Upper lobe of left lung (tissue), 4 donors: ENCODE data around the gene GLI3.

ENCODE experiments used
- POLR2A ChIP-seq, 4 donors: fragments of 450-650 bp; IDR thresholded peaks; one replicate each; pipeline ENCODE4 v1.5.1; 2016 to 2017; ENCODE audit warnings: antibody characterized with exemption in 4 of 4, mild to moderate bottlenecking in 2 of 4
- POLR2AphosphoS5 ChIP-seq, 2 donors: sonication (generic); formaldehyde crosslinking; IDR thresholded peaks; one replicate each; pipeline ENCODE4 v1.5.1; 2017; ENCODE audit warnings: antibody characterized with exemption in 2 of 2
- TF ChIP-seq, protein P1 (sequence below), 6 experiments: fragments of 450-650 bp in 4 of 6; fragments of 200-600 bp in 2 of 6; sonication (generic) in 2 of 6; IDR thresholded peaks; one replicate each; pipeline ENCODE4 v1.5.1; 2016 to 2019; ENCODE audit warnings: antibody characterized with exemption in 6 of 6

DNA sequence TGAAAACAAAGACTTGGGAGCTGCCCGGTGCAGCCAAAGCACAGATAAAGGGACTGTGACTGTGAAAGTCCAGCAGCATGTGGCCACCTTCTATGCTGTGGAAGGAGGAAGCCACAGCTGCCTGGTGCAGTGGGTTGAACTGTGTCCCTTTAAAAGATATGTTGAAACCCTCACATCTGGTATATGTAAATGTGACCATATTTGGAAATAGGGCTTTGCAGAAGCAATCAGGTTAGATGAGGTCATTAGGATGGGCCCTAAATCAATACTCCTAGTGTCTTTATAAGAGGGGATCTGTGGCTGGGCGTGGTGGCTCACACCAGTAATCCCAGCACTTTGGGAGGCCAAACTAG, 136.9 kb downstream of the GLI3 start:
- TF ChIP-seq, protein P1, sequence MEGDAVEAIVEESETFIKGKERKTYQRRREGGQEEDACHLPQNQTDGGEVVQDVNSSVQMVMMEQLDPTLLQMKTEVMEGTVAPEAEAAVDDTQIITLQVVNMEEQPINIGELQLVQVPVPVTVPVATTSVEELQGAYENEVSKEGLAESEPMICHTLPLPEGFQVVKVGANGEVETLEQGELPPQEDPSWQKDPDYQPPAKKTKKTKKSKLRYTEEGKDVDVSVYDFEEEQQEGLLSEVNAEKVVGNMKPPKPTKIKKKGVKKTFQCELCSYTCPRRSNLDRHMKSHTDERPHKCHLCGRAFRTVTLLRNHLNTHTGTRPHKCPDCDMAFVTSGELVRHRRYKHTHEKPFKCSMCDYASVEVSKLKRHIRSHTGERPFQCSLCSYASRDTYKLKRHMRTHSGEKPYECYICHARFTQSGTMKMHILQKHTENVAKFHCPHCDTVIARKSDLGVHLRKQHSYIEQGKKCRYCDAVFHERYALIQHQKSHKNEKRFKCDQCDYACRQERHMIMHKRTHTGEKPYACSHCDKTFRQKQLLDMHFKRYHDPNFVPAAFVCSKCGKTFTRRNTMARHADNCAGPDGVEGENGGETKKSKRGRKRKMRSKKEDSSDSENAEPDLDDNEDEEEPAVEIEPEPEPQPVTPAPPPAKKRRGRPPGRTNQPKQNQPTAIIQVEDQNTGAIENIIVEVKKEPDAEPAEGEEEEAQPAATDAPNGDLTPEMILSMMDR (IDR thresholded peaks at IDR 0.05), result no peak
- TF ChIP-seq POLR2A (IDR thresholded peaks at IDR 0.05) (no peak), POLR2AphosphoS5 (IDR thresholded peaks at IDR 0.05) (no peak)
